ENCODE results near the gene ATP9B. TPM values are rescaled to one million over a fixed set of nuclear protein-coding genes. Genes with fewer than 3 reads are reported as not detected.
"Not testable (repeated sequence)": the region's sequence is repeated elsewhere in the genome, so short reads cannot be mapped to it uniquely, and the experiment has no call there.

Gene ATP9B
- total RNA-seq, 2 experiments from 2014 or later: 16.0 to 16.4 TPM

DNA sequence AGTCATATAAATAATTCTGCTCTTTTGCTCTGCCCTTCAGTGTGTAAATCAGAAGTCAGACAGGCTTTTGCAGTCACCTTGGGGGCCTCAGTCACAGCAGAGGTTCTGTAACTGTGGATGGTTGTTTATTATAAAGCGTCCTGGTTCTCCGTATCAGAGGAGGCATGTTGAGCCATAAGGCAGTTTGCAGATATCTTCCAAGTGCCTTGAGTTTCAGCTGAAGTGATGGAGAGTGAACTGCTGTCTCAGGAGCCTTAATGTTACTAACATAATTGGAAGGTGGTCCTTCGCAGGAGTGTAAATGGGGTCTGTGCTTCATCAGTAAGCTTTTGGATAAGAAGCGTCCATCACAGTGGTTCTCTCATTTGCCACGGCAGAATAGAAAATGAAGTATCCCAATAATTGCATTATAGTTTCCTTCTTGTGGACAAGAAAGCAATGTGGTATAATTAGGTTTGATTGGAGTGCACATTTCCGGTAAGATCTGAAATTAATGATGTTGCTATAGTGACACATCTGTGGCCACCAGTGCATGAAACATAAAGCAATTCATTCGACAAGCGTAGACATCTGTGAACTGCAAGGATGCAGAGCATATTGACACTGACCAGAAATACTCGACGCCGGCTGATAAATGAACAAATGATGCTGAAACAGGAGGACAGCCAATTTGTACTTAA lies 214.1 kb downstream of the ATP9B start:
- Mint-ChIP-seq H3K9me3 (peaks cover 4% of the 10 kb centered on the region), H3K27me3 (no peaks in the 10 kb centered on the region), H3K4me1 (no peaks in the 10 kb centered on the region), H3K27ac (no peak overlapping the region), H3K36me3 (peaks cover 42% of the 10 kb centered on the region), H3K4me3 (no peak overlapping the region)
- no peak for DNase-seq

DNA sequence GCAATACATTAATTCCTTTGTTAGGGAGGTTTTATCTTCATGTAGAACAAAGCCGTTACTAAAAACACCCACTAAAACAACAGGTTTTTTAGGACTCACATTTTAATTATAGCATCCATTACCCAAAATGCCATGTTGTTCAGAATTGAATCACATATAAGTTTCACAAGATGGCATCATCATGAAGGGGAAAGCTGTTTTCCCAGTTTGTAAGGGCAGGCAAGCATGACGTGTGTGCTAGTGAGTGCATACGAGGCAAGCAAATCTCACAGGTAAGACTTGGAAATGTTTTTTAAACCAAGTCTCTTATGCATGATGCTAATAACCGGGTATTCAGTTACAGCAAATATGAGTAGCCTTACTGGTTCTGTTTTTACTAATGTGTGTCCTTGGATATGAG lies 214.7 kb downstream of the ATP9B start:
- Mint-ChIP-seq H3K27ac (no peak overlapping the region), H3K27me3 (no peaks in the 10 kb centered on the region), H3K36me3 (peaks cover 38% of the 10 kb centered on the region), H3K4me3 (no peak overlapping the region), H3K9me3 (peaks cover 4% of the 10 kb centered on the region), H3K4me1 (no peaks in the 10 kb centered on the region)
- DNase-seq: no peak

DNA sequence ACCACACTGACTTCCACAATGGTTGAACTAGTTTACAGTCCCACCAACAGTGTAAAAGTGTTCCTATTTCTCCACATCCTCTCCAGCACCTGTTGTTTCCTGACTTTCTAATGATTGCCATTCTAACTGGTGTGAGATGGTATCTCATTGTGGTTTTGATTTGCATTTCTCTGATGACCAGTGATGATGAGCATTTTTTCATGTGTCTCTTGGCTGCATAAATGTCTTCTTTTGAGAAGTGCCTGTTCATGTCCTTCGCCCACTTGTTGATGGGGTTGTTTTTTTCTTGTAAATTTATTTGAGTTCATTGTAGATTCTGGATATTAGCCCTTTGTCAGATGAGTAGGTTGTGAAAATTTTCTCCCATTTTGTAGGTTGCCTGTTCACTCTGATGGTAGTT lies 216.0 kb downstream of the ATP9B start:
- not testable (repeated sequence) for H3K4me3 Mint-ChIP-seq, H3K27ac Mint-ChIP-seq, H3K4me1 Mint-ChIP-seq, DNase-seq, H3K27me3 Mint-ChIP-seq, H3K9me3 Mint-ChIP-seq
- H3K36me3 Mint-ChIP-seq: peaks cover 45% of the 10 kb centered on the region

DNA sequence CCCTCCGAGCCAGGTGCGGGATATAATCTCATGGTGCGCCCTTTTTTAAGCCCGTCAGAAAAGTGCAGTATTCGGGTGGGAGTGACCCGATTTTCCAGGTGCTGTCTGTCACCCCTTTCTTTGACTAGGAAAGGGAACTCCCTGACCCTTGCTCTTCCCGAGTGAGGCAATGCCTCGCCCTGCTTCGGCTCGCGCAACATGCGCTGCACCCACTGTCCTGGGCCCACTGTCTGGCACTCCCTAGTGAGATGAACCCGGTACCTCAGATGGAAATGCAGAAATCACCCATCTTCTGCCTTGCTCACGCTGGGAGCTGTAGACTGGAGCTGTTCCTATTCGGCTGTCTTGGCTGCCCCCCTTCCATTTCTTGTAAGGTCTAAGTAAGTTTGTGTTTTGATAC lies 221.2 kb downstream of the ATP9B start:
- H3K9me3 Mint-ChIP-seq, H3K27me3 Mint-ChIP-seq, DNase-seq, H3K4me1 Mint-ChIP-seq, H3K27ac Mint-ChIP-seq, H3K4me3 Mint-ChIP-seq: not testable (repeated sequence)
- peaks cover 22% of the 10 kb centered on the region for H3K36me3 Mint-ChIP-seq

DNA sequence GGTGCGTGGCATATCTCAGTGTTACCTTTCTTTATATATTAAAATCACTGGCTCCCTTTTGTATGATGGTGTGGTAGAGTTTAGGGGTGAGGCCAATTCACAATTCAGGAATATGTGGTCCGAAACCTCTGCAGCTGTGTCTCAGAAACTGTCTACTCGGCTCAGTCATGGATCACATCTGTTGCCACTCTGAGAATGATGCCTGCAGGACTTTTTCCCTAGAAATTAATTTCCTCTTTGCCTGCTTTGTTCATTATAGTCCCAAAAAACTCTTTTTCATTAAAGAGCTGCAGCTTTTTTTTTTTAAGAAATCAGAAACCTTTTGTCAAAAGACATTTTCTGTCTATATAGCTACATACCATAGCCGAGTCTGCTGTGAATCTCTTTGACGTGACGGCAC lies 221.7 kb downstream of the ATP9B start:
- no peak for DNase-seq
- H3K9me3 Mint-ChIP-seq: peaks cover 3% of the 10 kb centered on the region
- no peak overlapping the region for H3K27ac Mint-ChIP-seq
- no peaks in the 10 kb centered on the region for H3K27me3 Mint-ChIP-seq
- H3K4me3 Mint-ChIP-seq: no peak overlapping the region
- no peaks in the 10 kb centered on the region for H3K4me1 Mint-ChIP-seq
- peaks cover 22% of the 10 kb centered on the region for H3K36me3 Mint-ChIP-seq

DNA sequence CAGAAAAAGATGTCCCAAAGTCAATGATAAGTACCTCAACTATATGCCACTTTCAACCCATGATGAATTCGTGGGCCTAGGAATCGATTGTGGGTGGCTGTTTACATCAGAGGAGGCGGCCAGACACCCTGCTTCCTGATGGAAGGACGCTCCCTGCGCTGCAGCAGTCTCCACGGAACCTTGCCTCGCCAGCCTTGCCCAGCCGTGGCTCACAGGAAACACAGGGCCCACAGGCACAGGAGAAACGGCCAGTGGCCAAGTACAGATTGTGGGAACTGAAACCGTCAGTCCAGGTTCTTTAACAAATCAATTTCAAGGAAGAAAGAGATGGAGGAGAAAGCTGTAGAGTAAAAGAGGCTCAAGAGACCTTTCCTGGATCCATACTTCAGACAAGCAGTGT lies 225.0 kb downstream of the ATP9B start:
- H3K27ac Mint-ChIP-seq: no peak overlapping the region
- H3K9me3 Mint-ChIP-seq: peaks cover under 1% of the 10 kb centered on the region
- DNase-seq: no peak
- H3K27me3 Mint-ChIP-seq: no peaks in the 10 kb centered on the region
- H3K4me1 Mint-ChIP-seq: no peaks in the 10 kb centered on the region
- H3K36me3 Mint-ChIP-seq: peaks cover 12% of the 10 kb centered on the region
- H3K4me3 Mint-ChIP-seq: no peak overlapping the region

DNA sequence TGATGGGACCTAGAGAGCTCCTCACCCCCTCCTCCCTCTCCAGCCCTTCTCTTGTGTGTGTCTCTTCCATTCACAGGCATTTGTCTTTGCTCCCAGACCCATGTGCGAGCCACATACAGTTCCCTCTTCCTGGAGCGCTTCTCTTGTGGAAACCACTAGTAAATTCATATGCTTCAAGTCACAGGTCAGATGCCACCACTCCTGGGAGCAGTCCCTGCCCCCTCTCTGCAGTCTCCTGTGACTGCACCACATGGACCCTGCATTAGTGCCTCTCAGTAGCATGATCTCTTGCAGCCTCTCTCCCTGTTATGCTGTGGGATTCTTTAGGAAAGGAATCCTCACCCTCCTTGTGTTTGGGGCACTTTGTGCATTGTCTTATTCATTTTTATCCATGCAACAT lies 230.1 kb downstream of the ATP9B start:
- Mint-ChIP-seq H3K4me3 (no peak overlapping the region), H3K36me3 (peaks cover 2% of the 10 kb centered on the region), H3K9me3 (no peaks in the 10 kb centered on the region), H3K4me1 (no peaks in the 10 kb centered on the region), H3K27ac (no peak overlapping the region), H3K27me3 (no peaks in the 10 kb centered on the region)
- no peak for DNase-seq

DNA sequence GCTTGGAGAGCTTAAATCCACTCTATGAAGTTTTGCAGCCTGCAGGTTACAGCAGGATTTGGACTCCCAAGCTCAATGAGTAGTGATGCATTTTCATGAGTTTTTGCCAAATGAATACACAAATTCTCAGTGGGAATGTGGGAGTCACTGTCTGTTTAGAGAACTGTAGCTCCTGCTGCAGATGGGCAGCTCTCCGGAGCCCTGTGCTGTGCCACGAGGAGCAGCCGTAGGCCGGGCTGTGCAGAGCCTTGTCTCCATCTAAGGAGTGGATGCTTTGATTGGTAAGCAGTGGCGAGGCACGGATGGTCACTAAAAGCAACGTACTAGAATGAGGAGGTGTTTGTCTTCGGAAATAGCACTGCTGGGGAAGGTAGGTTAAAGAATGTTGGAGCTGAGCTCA lies 230.5 kb downstream of the ATP9B start:
- Mint-ChIP-seq H3K9me3 (no peaks in the 10 kb centered on the region), H3K27ac (no peak overlapping the region), H3K4me1 (no peaks in the 10 kb centered on the region), H3K4me3 (no peak overlapping the region), H3K36me3 (peaks cover 3% of the 10 kb centered on the region), H3K27me3 (no peaks in the 10 kb centered on the region)
- DNase-seq: no peak

DNA sequence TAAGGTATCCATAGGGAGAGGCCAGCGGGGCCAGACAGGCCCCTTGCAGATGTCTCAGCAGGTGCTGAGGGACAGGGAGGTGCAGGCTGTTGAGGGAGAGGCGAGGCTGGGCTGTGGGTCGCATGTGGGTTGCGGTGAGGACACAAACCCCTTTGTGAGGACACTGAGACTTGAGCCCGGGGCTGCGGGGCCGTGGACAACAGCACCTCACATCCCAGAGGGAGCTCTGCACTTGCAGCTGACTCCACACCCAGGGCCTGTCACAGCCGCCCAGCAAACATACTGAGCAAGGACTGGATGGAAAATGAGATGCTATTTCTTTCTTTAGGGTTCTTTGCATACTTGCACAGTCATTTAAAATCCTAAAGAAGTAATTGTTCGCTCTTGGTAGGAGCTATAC lies 231.2 kb downstream of the ATP9B start:
- Mint-ChIP-seq H3K27ac (no peak overlapping the region), H3K9me3 (no peaks in the 10 kb centered on the region), H3K4me3 (no peak overlapping the region), H3K4me1 (no peaks in the 10 kb centered on the region), H3K27me3 (no peaks in the 10 kb centered on the region), H3K36me3 (peaks cover 3% of the 10 kb centered on the region)
- no peak for DNase-seq

DNA sequence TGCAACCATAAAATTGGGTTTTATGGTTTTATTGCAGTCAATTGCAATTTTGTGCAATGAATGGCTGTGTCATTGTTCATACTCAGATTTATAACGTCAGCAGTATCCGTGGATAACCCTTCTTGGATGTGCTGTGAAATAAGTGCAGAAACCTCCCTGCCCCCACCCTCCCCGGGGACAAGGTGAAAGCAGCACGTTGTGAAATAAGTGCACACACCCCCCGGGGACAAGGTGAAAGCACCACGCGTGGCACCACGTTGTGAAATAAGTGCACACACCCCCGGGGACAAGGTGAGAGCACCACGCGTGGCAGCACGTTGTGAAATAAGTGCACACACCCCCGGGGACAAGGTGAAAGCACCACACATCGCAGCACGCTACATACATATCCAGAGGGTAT lies 232.9 kb downstream of the ATP9B start:
- Mint-ChIP-seq H3K4me1 (no peaks in the 10 kb centered on the region), H3K9me3 (no peaks in the 10 kb centered on the region), H3K36me3 (peaks cover 10% of the 10 kb centered on the region), H3K4me3 (no peak overlapping the region), H3K27me3 (no peaks in the 10 kb centered on the region), H3K27ac (no peak overlapping the region)
- DNase-seq: no peak

DNA sequence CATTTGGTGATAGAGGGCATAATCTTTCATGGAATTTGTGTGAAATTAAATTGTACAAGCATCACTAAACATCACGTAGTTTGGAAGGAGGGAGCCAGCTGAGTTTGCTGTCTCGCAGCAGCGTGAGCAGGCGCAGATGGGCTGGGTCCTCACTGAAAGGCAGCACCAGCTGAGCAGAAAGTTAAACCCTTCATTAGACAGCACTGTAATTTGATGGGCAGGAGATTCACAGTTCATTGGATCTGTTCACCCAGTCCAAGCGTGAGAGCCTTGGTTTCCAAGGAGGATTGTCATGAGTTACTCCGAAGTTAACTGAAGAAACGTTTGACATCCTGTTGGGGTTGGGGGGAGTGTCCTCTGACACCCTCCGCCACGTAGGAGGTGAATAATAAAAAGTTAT lies 236.7 kb downstream of the ATP9B start:
- Mint-ChIP-seq H3K36me3 (peaks cover 21% of the 10 kb centered on the region), H3K4me1 (no peaks in the 10 kb centered on the region), H3K9me3 (no peaks in the 10 kb centered on the region), H3K4me3 (no peak overlapping the region), H3K27me3 (no peaks in the 10 kb centered on the region), H3K27ac (no peak overlapping the region)
- DNase-seq: no peak

DNA sequence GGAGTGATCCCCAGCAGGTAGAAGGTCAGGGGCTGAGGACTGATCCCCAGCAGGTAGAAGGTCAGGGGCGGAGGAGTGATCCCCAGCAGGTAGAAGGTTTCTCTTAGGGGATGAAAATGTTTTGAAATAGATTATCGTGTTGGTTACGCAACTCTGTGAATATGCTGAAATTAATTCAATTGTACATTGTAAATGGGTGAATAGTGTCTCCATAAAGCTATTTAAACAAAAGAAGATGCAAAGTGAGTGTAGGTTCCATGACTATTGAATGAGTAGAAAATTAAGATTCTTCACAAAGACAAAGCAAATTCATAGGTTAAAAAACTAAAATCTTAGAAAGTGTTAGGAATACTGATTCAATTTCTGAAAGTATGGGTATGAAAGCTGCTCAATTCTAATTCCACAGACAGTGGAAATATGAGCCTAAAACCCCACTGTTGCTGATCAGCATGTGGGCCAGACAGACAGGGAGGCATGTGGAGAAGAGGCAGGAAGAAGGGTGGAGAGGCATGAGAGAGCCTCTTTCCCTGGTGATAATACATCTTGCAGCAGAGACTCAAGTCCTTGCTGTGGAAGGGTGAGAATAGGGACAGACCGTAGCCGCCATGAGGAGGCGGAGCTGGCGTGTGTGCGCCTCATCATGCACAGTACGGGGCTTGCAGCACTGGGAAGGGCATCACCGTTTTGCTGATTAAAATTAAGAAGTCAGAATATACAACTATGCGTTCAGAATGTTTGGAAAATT lies 240.6 kb downstream of the ATP9B start:
- H3K9me3 Mint-ChIP-seq: peaks cover 4% of the 10 kb centered on the region
- no peak for DNase-seq
- no peak overlapping the region for H3K4me3 Mint-ChIP-seq
- H3K4me1 Mint-ChIP-seq: no peaks in the 10 kb centered on the region
- peaks cover 49% of the 10 kb centered on the region for H3K36me3 Mint-ChIP-seq
- H3K27me3 Mint-ChIP-seq: no peaks in the 10 kb centered on the region
- H3K27ac Mint-ChIP-seq: no peak overlapping the region

DNA sequence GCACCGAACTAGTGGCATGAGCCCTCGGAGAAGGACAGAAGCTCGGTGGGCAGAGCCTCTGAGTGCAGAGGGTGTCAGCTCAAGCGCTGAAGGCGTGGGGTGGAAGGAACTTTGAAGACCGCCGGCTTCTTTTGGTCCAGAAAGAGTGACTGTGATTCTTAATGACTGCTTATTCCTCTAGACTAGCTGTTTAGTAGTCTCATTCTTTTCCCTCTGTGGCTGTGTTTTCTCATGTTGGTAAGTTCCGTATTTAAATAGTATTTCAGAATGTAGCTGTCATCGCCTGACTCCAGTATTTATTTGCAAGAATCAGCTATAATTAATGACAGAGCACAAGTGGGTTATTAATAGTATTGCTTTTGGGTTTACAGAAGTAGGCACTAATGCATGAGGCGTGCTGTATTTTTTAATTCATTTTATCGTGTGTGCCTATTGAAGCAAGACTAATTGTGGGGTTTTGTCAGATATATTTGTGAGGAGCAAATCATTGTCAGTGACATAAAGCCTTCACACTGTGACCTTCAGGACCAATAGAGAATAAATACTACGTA lies 245.7 kb downstream of the ATP9B start:
- no peak for DNase-seq
- Mint-ChIP-seq H3K9me3 (peaks cover 13% of the 10 kb centered on the region), H3K27me3 (no peaks in the 10 kb centered on the region), H3K4me3 (no peak overlapping the region), H3K36me3 (peaks cover 62% of the 10 kb centered on the region), H3K27ac (no peak overlapping the region), H3K4me1 (peaks cover 12% of the 10 kb centered on the region)

DNA sequence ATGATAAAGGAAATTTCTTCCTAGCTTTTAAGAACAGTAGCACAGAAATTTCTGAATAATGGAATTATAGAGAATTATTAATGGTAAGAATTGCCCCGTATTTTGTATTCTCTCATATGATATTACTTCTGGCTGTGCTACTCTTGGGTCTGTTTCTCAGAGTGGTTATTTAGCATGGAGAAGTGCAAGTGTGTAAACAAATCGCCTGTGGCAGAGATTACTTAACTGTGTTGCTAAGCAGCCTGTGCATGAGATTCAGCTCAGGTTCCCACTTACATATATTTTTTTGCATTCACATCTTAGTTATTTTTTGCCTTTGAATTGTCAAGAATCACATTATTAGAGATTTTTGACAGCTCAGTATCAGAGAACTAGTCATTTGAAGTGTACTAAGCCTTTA lies 246.4 kb downstream of the ATP9B start:
- H3K27ac Mint-ChIP-seq: no peak overlapping the region

DNA sequence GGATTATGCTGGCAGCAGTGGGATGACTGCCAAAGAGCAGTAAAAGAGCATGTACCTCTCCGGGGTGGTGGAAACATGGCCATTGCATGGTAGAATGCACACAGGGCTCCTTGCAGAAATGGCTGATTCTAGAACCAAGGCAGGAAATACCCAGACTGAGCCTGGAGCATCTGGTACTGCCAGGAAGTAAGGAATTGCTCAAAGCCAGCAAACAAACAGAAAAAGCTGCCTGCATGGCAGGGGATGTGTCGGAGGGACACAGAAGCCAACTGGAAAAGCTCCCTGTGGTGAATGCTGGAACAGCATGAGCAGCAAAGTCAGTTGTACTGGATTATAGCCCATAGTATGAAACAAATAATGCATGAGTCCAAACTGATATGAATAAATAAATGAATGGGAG lies 248.5 kb downstream of the ATP9B start:
- H3K4me3 Mint-ChIP-seq: no peak overlapping the region

More for the DNA sequence above, 246.4 kb downstream of the ATP9B start:
- Mint-ChIP-seq H3K36me3 (peaks cover 59% of the 10 kb centered on the region), H3K9me3 (peaks cover 13% of the 10 kb centered on the region), H3K4me1 (peaks cover 12% of the 10 kb centered on the region), H3K4me3 (no peak overlapping the region), H3K27me3 (no peaks in the 10 kb centered on the region)
- no peak for DNase-seq

More for the DNA sequence above, 248.5 kb downstream of the ATP9B start:
- H3K36me3 Mint-ChIP-seq: peaks cover 61% of the 10 kb centered on the region
- H3K27me3 Mint-ChIP-seq: no peaks in the 10 kb centered on the region
- DNase-seq: no peak
- no peak overlapping the region for H3K27ac Mint-ChIP-seq
- H3K9me3 Mint-ChIP-seq: peaks cover 13% of the 10 kb centered on the region
- peaks cover 12% of the 10 kb centered on the region for H3K4me1 Mint-ChIP-seq
